Measurements from ENCODE around the gene C10orf88.
"Not testable (repeated sequence)": the region's sequence is repeated elsewhere in the genome, so short reads cannot be mapped to it uniquely, and the experiment has no call there.

C10orf88 gene

DNA sequence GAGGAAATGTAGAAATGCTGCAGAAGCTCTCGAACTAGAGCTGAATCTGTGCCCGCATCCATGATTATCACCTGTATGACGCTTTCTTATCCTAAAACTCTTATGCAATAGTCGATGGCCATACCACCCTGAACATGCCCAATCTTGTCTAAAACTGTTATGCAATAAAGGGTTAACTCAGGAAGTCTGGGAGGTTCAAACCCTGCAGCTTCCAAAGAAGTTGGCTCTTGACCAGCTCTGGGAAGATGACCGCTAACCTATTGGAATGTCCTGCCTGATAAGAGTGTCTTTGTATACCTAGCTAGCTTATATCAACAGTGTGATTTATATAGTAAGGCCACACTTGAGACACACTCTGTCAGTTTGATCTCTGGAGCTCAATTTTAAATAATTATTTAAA is 3.4 kb upstream of the C10orf88 start:
- DNase-seq = no peak

DNA sequence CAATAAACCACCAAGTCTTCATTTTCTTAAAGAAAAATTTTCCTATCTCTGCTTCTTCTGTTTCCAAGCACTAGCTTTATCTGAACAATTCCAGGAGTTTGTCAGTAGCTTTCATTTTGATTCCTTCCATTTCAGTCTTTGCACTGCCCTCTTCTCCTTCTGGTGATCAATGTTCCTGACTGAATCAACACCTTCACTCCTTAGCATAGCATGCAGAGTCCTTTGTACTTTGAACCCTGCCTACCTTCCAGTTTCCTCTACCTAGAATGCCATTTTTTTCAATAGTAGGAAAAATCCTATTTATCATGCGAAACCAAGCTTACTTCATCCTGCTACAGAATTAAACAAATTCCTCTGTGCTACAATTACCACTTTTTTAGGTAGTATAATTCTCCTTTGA is 1.9 kb upstream of the C10orf88 start:
- DNase-seq = no peak

DNA sequence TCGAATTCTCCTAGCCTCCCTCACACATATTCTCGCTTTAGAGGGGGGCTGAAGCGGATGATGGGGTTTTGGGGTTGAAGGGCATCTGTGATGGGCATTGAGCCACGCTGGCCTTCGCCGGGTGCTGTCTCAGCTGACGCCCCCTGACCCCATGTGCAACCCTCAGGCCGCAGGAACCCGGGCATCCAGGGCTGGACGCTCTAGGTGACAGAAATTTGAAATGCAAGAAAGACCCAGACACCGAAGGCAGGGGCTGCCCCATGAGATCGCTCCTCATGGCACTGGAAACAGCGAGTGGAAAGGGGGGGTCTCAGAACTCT is 664 bp upstream of the C10orf88 start:
- no peak for DNase-seq

DNA sequence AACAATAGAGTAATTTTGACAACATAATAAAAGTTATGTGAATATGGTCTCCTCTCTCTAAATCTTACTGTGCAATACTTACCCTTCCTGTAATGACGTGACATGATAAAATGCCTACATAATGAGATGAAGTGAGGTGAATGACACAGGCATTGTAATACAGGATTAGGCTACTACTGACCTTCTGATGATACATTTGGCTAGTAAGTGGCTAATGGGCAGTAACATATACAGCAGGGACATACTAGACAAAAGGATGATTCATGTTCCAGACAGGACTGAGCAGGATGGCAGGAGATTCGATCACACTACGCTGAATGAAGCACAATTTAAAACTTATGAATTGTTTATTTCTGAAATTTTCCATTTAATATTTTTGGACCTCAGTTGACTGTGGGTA is 4.7 kb downstream of the C10orf88 start:
- no peak for DNase-seq

DNA sequence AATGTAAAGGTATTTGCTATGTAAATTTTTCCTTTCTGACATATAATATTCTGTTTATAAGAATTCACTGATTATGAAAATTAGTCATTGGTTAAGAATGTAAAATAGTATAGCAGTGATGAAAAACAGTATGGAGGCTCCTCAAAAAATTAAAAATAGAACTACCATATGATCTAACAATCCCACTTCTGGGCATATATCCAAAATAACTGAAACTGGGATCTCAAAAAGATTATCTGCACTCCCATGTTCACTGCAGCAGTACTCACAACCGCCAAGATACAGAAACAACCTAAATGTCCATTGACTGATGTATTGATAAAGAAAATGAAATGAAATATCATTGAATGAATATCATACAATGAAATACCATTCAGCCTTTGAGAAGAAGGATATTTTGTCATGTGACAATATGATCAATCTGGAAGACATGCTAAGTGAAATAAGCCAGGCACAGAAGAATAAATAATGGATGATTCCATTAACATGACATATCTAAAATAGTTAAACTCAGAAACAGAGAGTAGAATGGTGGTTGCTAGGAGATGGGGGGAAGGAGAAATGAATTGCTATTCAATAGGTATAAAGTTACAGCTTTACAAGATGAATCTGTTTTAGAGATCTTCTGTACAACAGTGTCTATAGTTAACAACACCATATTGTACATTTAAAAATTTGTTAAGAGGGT is 14.0 kb downstream of the C10orf88 start:
- DNase-seq = no peak

DNA sequence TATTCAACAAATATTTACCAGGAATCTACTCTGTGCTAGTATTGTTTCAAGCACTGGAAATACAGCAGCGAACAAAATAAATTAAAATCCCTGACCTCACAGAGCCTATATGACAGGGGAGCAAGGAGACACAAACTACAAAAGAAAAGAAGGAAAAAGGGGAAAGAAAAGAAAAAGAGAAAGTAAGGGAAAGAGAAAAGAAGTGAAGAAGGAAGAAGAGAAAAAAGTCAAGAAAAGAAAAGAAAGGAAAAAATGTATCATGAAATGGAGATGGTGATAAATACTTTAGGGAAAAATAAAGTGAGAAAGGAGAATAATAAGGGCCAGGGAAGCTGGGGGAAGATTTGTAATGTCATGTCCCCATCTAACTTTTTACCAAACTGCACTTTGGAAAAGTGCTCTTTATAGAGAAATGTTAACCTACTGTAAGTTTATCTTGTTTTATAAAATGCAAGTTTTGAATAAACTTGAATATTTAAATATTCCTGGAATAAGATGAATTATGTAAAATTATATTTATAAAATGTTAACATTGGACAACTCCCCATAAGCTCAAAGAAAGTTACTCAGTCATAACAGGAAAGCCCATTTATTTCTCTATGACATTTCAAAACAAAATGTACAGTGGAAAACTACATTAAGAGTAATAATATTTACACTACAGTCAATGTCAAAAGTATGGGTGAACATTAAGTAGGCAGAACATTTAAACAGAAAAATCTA is 14.7 kb downstream of the C10orf88 start:
- DNase-seq = no peak

DNA sequence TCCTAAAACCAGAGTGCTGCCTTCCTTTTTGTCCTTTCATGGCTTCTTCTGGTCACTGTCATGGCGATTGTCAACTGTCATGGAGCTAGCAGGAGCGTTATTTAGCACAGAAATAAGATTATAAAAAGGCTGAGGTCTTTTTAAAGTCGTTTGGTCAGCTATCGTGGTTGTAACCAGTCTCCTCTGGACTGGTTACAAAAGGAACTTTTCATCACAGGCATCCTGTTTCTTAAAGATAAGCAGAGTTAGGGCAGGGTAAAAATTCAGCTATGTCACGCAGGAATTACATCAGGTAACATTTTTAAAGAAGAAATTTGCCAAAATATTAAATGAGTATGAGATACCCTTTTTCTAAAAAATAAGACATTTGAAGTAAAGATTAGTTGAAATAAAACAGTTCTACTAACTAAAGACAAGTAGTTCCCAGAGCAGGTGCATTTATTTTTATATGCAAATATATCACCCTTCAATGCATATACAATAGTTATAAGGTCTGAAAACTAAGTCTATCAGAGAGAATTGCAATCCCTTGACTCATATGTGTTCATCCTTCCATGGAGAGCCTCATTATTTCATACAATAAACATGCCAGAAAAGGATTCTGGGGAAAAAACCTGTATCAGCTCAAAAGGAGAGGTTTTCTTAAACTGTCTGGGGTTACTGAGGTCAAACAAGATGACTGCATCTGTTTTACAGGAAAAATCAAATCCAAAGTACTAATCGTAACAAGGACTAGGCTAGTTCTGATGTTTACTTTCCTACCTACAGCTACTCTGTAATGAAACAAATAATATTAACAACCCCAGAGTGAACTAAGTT is 22.7 kb downstream of the C10orf88 start:
- no peak for DNase-seq

DNA sequence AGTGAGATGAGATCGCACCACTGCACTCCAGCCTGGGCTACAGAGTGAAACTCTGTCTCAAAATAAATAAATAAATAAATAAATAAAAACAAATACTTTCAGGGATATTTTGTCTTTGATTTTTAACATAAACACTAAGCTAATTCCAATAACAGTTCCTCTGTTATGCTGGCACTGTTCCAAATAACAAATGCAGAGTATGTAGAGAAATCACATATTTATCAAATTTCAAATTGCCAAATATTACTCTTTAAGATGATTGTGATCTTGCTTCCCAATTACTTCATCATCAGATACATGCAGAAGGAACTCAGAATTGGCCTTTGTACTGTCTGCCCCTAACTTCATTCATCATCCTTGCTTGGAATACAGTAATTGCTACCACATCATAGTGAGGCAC is 23.9 kb downstream of the C10orf88 start:
- no peak for DNase-seq

DNA sequence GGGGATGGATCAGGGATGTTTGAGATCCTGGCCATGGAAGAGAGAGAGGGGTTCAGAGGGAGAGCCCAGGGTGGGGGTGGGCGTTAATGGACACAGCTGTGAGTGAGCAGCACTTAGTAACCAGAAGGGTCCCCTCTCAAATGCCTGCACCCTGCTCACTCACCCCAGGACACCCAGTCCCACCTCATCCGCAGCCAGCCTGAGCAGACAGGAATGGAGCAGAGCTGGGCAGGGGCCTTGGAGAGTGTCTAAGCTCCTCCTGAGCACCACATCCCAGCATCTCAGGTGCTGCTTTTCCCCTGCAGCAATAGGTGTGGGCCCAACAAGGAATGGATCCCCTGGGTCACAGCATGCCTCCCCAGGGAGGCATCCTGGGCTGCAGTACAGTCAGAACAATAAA is 38.3 kb downstream of the C10orf88 start:
- DNase-seq = no peak

DNA sequence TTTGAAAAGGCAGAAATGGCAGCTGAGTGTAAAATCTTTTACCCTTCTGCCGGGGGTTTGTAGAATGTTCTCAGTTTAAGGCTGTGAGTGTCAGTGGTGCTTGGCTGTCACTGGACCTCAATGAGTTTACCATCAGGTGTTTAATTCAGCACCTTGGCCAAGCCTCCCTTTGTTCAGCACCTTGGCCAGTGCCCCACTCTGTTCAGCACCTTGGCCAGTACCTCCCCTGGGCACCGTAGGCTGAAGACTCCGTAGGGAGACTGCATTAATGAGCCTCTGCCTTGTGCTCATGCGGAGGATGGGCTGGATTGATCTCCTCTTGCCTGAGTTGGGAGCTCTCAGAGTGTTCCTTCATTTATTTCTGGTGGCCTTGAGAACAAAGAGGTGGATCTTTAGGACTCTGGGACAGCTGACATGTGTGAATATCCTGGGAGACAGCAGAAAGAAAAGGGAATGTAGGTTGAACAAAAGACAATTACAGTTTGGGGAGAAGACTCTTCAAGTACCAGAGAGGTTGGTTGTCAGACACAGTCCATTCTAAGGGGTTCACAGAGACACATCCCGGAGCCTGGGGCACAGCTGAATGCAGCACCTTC is 42.0 kb downstream of the C10orf88 start:
- DNase-seq = peak; percentile 80

DNA sequence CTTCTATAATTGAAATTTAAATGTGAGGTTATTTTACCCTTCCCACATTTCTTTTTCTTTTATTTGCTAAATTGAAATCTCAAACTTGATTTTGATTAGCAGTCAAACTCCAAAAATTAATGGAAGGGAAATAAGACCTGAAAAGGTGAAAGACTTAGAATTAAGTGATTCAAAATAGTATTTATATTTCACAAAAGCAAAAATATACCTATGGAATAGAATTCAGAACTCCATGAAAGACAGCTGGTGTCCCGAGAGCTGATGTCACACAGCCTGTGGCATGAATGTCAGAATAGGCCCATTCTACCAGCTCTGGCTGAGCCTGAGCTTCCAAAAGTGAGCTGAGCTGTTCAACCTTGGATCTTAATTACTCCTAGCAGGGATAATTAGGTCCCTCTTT is 43.7 kb downstream of the C10orf88 start, which contains the start of gene FAM24A:
FAM24A (plus strand) TSS at position 301 of the 400 bp plus-strand sequence. CDS start 1,025 bp downstream, outside the sequence.
- DNase-seq = no peak

DNA sequence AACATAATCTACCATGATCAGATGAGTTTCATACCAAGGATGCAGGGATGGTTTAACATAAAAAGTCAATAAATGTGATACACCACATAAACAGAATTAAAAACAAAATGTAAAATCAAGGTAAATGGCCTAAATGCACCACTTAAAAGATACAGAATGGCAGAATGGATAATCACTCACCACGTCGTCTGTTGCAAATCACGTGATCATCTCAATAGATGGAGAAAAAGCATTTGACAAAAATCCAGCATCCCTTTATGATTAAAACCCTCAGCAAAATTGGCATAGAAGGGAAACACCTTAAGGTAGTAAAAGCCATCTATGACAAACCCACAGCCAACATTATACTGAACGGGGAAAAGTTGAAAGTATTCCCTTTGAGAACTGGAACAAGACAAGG is 50.2 kb downstream of the C10orf88 start:
- not testable (repeated sequence) for DNase-seq

DNA sequence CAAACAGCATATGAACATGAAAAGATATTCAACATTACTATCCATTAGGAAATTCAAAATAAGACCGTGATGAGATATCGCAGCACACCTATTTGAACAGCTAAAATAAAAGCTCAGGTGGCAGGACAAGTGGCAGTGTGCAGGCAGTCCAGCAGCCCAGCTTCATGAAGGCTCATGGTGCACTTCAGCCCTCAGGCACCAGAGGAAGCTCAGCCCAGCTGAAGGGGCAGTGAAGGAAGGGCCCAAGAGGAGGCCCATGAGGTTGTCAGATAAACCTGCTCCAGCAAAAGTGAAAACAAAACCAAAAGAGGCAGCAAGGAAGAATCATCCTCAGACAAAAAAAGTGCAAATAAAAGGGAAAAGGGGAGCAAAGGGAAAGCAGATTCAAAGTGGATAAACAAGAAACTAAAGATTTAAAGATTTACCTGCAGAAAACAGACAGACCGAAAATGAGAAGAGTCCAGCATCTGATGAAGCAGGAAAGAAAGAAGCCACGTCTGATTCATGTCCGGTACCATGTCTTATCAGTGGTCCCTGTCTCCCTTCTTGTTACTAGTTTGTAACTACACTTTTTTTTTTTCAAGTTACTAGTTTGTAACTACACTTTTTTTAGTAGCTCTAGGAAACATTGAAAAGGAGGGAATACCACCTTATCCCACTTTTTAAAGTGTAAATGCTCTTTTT is 59.6 kb downstream of the C10orf88 start:
- no peak for DNase-seq

DNA sequence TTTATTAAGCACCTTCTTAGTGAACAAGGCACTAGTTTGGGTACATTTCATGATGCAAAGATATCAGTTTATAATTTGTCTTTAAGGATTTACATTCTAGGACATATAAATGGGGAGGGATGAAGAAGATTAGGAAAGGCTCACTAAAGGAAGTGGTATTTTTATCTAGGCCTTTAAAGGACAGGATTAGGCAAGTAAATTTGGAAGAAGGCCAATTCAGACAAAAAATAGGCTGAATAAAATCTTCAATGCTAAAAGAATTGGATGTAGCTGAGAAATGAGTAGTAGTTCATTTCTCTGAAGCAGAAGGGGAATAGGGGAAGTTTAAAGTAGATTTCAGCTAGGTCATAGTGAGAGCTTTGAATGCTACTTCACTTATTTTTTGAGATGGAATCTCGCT is 69.9 kb downstream of the C10orf88 start:
- no peak for DNase-seq

DNA sequence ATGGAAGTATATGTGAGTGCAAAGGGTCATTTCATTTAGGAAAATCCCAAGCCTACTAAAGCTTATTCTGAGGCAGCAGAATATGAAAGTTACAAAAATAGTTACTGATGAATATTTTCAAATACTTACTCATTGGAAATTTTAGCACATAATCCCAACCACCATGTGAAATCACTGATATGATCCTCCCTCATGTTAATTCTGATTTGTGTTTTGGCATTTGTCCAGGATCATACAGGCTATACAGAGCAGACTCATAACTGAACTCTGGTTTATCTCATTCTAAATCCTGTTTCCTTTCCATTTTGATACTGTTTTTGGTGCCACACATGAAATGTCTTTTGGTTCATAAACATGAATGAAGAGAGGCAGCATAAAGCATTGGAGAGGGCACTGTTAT is 71.3 kb downstream of the C10orf88 start:
- DNase-seq = no peak

Measured in stimulated activated CD8-positive, alpha-beta memory T cell treated with anti-CD3 and anti-CD28 coated beads, Interleukin-4, amount 100 ng/mL, for 48 hours (primary cell).